Measurements from ENCODE around the gene OR52N1.

Gene OR52N1

GRCh38 chr11:5818245-5818886 is 27.3 kb upstream of the OR52N1 start:
- no peak overlapping the region for H3K23ac ChIP-seq (ENCODE audit: low read length)
- no peak overlapping the region for H4K8ac ChIP-seq (ENCODE audit: low read depth, low read length)
- no peak overlapping the region for H2BK12ac ChIP-seq (ENCODE audit: low read length)
- no peak overlapping the region for H3K4ac ChIP-seq (ENCODE audit: low read depth, low read length)
- no peak overlapping the region for H3K14ac ChIP-seq (ENCODE audit: low read length)
- no peaks in the 10 kb centered on the region for H3K27me3 ChIP-seq (ENCODE audit: insufficient read depth, low read length)
- H2BK120ac ChIP-seq (ENCODE audit: insufficient read depth, low read length, poor library complexity), result no peak overlapping the region
- no peak overlapping the region for H3K9ac ChIP-seq (ENCODE audit: low read length)
- H3K79me2 ChIP-seq (ENCODE audit: control insufficient read depth, insufficient read depth, low read length, poor library complexity), result no peaks in the 10 kb centered on the region
- no peak overlapping the region for H2BK5ac ChIP-seq (ENCODE audit: low read depth, low read length, poor library complexity)
- no peaks in the 10 kb centered on the region for H3K36me3 ChIP-seq (ENCODE audit: control insufficient read depth in 1 of 2, insufficient read depth in 2 of 2, low read length in 2 of 2)
- H3K4me2 ChIP-seq (ENCODE audit: low read length), result no peak overlapping the region
- no peak overlapping the region for H4K12ac ChIP-seq (ENCODE audit: low read depth, low read length)
- H3K4me1 ChIP-seq (ENCODE audit: control insufficient read depth in 1 of 2, insufficient read depth in 2 of 2, low read length in 2 of 2), result no peaks in the 10 kb centered on the region
- no peak overlapping the region for H4K91ac ChIP-seq (ENCODE audit: low read depth, low read length)
- WGBS (ENCODE audit: extremely low coverage, insufficient coverage, insufficient read length), result no CpG with 5 or more reads among the region's 1 CpG
- DNase-seq, result peak; percentile 52 to 81
- no peak overlapping the region for H3K18ac ChIP-seq (ENCODE audit: low read length)
- no peak overlapping the region for H3K27ac ChIP-seq (ENCODE audit: low read depth, low read length)
- no peaks in the 10 kb centered on the region for H3K79me1 ChIP-seq (ENCODE audit: low read length)
- no peak overlapping the region for H2AK5ac ChIP-seq (ENCODE audit: low read length)
- no peak overlapping the region for H2AFZ ChIP-seq (ENCODE audit: insufficient read depth, low read length, poor library complexity)
- H3K4me3 ChIP-seq (ENCODE audit: low read depth, low read length), result no peak overlapping the region
- H3K9me3 ChIP-seq (ENCODE audit: insufficient read depth, low read depth, low read length), result peaks cover 2% of the 10 kb centered on the region

GRCh38 chr11:5815534-5815933 is 24.5 kb upstream of the OR52N1 start:
- no peaks in the 10 kb centered on the region for H3K36me3 ChIP-seq (ENCODE audit: control insufficient read depth in 1 of 2, insufficient read depth in 2 of 2, low read length in 2 of 2)
- H4K12ac ChIP-seq (ENCODE audit: low read depth, low read length), result no peak overlapping the region
- H2BK12ac ChIP-seq (ENCODE audit: low read length), result no peak overlapping the region
- no peak overlapping the region for H3K27ac ChIP-seq (ENCODE audit: low read depth, low read length)
- H3K4me3 ChIP-seq (ENCODE audit: low read depth, low read length), result no peak overlapping the region
- H4K8ac ChIP-seq (ENCODE audit: low read depth, low read length), result no peak overlapping the region
- no peak overlapping the region for H2AK5ac ChIP-seq (ENCODE audit: low read length)
- H3K4ac ChIP-seq (ENCODE audit: low read depth, low read length), result no peak overlapping the region
- no peak overlapping the region for H3K18ac ChIP-seq (ENCODE audit: low read length)
- H2BK120ac ChIP-seq (ENCODE audit: insufficient read depth, low read length, poor library complexity), result no peak overlapping the region
- H3K27me3 ChIP-seq (ENCODE audit: insufficient read depth, low read length), result no peaks in the 10 kb centered on the region
- no peak overlapping the region for H3K14ac ChIP-seq (ENCODE audit: low read length)
- H2BK5ac ChIP-seq (ENCODE audit: low read depth, low read length, poor library complexity), result no peak overlapping the region
- no CpG with 5 or more reads among the region's 4 CpGs for WGBS (ENCODE audit: extremely low coverage, insufficient coverage, insufficient read length)
- H3K79me1 ChIP-seq (ENCODE audit: low read length), result no peaks in the 10 kb centered on the region
- H3K9me3 ChIP-seq (ENCODE audit: insufficient read depth, low read depth, low read length), result peaks cover under 1% of the 10 kb centered on the region
- H3K4me2 ChIP-seq (ENCODE audit: low read length), result no peak overlapping the region
- DNase-seq, result peak in 1 of 2 donors; percentile 12
- no peaks in the 10 kb centered on the region for H3K79me2 ChIP-seq (ENCODE audit: control insufficient read depth, insufficient read depth, low read length, poor library complexity)
- H4K91ac ChIP-seq (ENCODE audit: low read depth, low read length), result no peak overlapping the region
- no peak overlapping the region for H2AFZ ChIP-seq (ENCODE audit: insufficient read depth, low read length, poor library complexity)
- H3K23ac ChIP-seq (ENCODE audit: low read length), result no peak overlapping the region
- no peak overlapping the region for H3K9ac ChIP-seq (ENCODE audit: low read length)
- H3K4me1 ChIP-seq (ENCODE audit: control insufficient read depth in 1 of 2, insufficient read depth in 2 of 2, low read length in 2 of 2), result no peaks in the 10 kb centered on the region

GRCh38 chr11:5809905-5810795 is 19.1 kb upstream of the OR52N1 start:
- peak; percentile 35 to 76 for DNase-seq
- no peak overlapping the region for H3K23ac ChIP-seq (ENCODE audit: low read length)
- no peak overlapping the region for H2BK5ac ChIP-seq (ENCODE audit: low read depth, low read length, poor library complexity)
- no peak overlapping the region for H3K4me2 ChIP-seq (ENCODE audit: low read length)
- no peak overlapping the region for H2BK120ac ChIP-seq (ENCODE audit: insufficient read depth, low read length, poor library complexity)
- no peak overlapping the region for H2AK5ac ChIP-seq (ENCODE audit: low read length)
- H3K4me3 ChIP-seq (ENCODE audit: low read depth, low read length), result no peak overlapping the region
- H3K27me3 ChIP-seq (ENCODE audit: insufficient read depth, low read length), result no peaks in the 10 kb centered on the region
- WGBS (ENCODE audit: extremely low coverage, insufficient coverage, insufficient read length), result no CpG with 5 or more reads among the region's 6 CpGs
- H4K91ac ChIP-seq (ENCODE audit: low read depth, low read length), result no peak overlapping the region
- no peak overlapping the region for H2BK12ac ChIP-seq (ENCODE audit: low read length)
- no peak overlapping the region for H3K27ac ChIP-seq (ENCODE audit: low read depth, low read length)
- peaks cover 0 to 2% of the 10 kb centered on the region in 2 experiments for H3K4me1 ChIP-seq (ENCODE audit: control insufficient read depth in 1 of 2, insufficient read depth in 2 of 2, low read length in 2 of 2)
- no peak overlapping the region for H3K18ac ChIP-seq (ENCODE audit: low read length)
- no peak overlapping the region for H2AFZ ChIP-seq (ENCODE audit: insufficient read depth, low read length, poor library complexity)
- H3K9me3 ChIP-seq (ENCODE audit: insufficient read depth, low read depth, low read length), result peaks cover 2% of the 10 kb centered on the region
- no peak overlapping the region for H3K9ac ChIP-seq (ENCODE audit: low read length)
- H3K79me2 ChIP-seq (ENCODE audit: control insufficient read depth, insufficient read depth, low read length, poor library complexity), result no peaks in the 10 kb centered on the region
- H3K4ac ChIP-seq (ENCODE audit: low read depth, low read length), result no peak overlapping the region
- H3K36me3 ChIP-seq (ENCODE audit: control insufficient read depth in 1 of 2, insufficient read depth in 2 of 2, low read length in 2 of 2), result no peaks in the 10 kb centered on the region
- no peak overlapping the region for H3K14ac ChIP-seq (ENCODE audit: low read length)
- H3K79me1 ChIP-seq (ENCODE audit: low read length), result no peaks in the 10 kb centered on the region
- H4K8ac ChIP-seq (ENCODE audit: low read depth, low read length), result no peak overlapping the region
- H4K12ac ChIP-seq (ENCODE audit: low read depth, low read length), result no peak overlapping the region

- H3K4ac ChIP-seq (ENCODE audit: low read depth, low read length), result no peak overlapping the region
Observed at GRCh38 chr11:5809122-5809519, 18.1 kb upstream of the OR52N1 start.

More at GRCh38 chr11:5809122-5809519, 18.1 kb upstream of the OR52N1 start:
- Histone ChIP-seq H3K36me3 (ENCODE audit: control insufficient read depth in 1 of 2, insufficient read depth in 2 of 2, low read length in 2 of 2) (no peaks in the 10 kb centered on the region), H3K27me3 (ENCODE audit: insufficient read depth, low read length) (no peaks in the 10 kb centered on the region), H3K18ac (ENCODE audit: low read length) (no peak overlapping the region), H4K8ac (ENCODE audit: low read depth, low read length) (no peak overlapping the region), H4K12ac (ENCODE audit: low read depth, low read length) (no peak overlapping the region), H2BK5ac (ENCODE audit: low read depth, low read length, poor library complexity) (no peak overlapping the region), H2BK12ac (ENCODE audit: low read length) (no peak overlapping the region), H2BK120ac (ENCODE audit: insufficient read depth, low read length, poor library complexity) (no peak overlapping the region), H3K23ac (ENCODE audit: low read length) (no peak overlapping the region), H3K79me2 (ENCODE audit: control insufficient read depth, insufficient read depth, low read length, poor library complexity) (no peaks in the 10 kb centered on the region), H3K9me3 (ENCODE audit: insufficient read depth, low read depth, low read length) (peaks cover 2% of the 10 kb centered on the region), H3K4me2 (ENCODE audit: low read length) (peak overlapping the region; percentile 99), H3K4me1 (ENCODE audit: control insufficient read depth in 1 of 2, insufficient read depth in 2 of 2, low read length in 2 of 2) (peaks cover 0 to 2% of the 10 kb centered on the region in 2 experiments), H4K91ac (ENCODE audit: low read depth, low read length) (no peak overlapping the region), H3K14ac (ENCODE audit: low read length) (no peak overlapping the region), H2AK5ac (ENCODE audit: low read length) (no peak overlapping the region), H3K9ac (ENCODE audit: low read length) (no peak overlapping the region), H3K4me3 (ENCODE audit: low read depth, low read length) (no peak overlapping the region), H3K27ac (ENCODE audit: low read depth, low read length) (no peak overlapping the region), H2AFZ (ENCODE audit: insufficient read depth, low read length, poor library complexity) (no peak overlapping the region), H3K79me1 (ENCODE audit: low read length) (no peaks in the 10 kb centered on the region)
- no CpG with 5 or more reads among the region's 5 CpGs for WGBS (ENCODE audit: extremely low coverage, insufficient coverage, insufficient read length)
- peak in 1 of 2 donors; percentile 10 for DNase-seq

All from trophoblast cell (in vitro differentiated cells and primary cell).